Stimulated activated CD4-positive, alpha-beta T cell treated with anti-CD3 and anti-CD28 coated beads, TNF-alpha, amount 100 ng/mL, for 4 hours (primary cell): ENCODE results near the gene HNRNPA2B1.
"Not testable (repeated sequence)": the region's sequence is repeated elsewhere in the genome, so short reads cannot be mapped to it uniquely, and the experiment has no call there.

Experiments used
- DNase-seq, 3 experiments: peaks; one replicate each; pipeline ENCODE4 v3.0.0-alpha.2; 2020; ENCODE audit warnings: low read depth in 3 of 3

HNRNPA2B1 gene

DNA sequence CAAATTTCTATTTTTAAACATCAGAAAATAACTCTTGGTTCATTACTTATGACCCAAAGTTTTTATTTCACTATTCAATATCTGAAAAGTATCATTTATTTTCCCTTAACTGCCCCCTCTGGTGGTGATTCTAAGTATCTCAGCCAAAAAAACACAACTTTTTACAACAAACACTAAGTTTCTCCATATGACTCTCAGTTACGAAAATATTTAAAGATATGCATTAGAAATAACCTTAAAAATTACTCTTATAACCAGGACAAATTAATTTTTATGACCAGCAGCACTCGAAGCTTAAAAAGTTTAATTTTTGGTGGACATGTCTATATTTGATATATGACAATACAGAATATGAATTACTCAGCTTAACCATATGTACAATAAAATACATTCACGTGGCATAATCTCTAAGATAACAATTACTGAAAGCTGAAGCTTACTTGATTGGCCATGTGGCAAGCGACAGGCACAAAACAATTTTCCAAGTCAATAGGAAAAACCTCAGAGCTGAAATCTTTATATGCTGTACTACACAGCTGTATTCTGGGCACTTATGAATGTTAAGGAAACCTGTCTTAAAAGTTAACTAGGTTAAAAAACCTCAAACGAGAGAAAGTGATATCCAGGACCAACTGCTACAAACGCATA, 2.3 kb downstream of the HNRNPA2B1 start:
- no peak for DNase-seq

- no peak for DNase-seq
These were observed 3.1 kb downstream of the HNRNPA2B1 start for GRCh38 chr7:26197153-26198115.

- DNase-seq = no peak
These were observed 4.5 kb downstream of the HNRNPA2B1 start for GRCh38 chr7:26195867-26196657.

DNA sequence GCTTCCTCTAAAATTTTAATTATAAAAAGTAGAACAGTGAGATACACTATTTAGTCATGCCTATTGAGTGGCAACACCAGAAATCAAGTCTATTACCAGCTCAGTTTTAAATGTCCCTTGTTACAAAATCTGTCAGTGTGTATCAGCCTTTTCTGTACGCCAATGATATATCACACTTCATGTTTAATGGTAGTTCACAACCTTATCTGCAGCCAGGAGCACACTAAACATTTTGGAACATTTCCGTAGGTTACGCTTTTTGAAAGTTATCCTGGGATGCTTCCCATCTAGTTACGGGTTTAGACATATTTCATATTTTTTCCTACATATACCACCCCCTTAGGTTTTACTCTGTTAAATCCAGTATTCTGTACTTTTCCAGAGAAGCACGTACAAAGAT, 5.4 kb downstream of the HNRNPA2B1 start:
- no peak for DNase-seq

- not testable (repeated sequence) for DNase-seq
These were observed 5.8 kb downstream of the HNRNPA2B1 start for GRCh38 chr7:26194764-26195163.

- no peak for DNase-seq
These were observed 6.9 kb downstream of the HNRNPA2B1 start for GRCh38 chr7:26193432-26194207.

DNA sequence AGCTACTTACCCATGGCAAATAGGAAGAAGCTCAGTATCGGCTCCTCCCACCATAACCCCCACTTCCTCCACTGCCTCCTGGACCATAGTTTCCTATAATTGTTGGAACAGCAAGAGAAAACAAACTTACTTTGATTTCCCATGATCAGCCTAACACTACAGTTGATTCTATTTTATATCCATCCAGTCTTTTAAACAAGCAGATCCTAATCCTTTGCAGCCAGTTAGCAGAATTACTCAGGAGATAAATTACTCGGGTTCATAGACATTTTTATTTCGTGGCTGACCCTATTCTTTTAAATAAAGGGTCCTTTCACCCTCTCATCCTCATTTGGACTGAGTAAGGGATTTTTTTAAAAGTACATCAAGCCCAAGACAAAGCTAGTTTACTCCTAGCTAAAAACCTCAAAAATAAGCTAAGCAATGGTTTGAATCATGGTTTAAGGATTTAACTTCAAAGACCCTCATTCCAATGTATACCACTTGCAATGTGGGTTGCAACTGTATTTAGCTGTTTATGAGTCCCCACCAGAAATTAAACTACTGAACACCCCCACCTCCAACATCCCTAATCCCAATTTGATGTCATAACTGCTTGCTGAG, 8.0 kb downstream of the HNRNPA2B1 start:
- no peak for DNase-seq

GRCh38 chr7:26191974-26192479, 8.5 kb downstream of the HNRNPA2B1 start:
- DNase-seq = no peak

DNA sequence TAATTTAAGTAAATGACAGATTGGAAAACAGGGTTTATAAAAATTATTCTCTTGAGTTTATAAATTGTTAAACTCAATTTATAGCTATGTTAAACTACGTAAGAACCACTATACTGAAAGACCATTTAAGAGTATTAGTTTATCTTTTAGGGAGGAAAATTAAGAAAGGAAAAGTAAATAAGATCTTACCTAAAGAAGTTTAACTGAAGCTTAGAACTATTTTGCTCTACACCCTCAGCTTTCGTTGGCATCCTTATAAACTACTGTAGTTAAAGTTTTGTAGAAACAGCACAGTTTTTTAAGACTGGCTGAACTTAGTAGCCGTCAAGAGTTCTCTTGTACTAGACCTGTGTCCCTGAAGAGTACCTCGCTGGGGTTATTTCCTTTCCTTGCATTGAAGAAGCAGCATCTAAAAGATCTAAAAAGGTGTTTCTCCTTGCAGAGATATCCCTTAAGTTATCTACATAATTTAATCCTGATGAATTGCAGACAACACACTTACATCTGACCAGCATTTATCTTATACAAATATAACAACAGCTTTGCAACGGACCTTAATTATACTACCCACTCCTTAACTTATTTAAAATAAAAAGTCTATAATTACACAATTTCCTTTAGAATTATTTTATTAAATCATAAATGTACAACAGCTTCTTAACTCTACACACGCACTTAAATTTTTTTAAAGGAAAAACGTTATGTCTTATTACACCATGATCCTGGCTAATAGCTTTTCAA, 9.1 kb downstream of the HNRNPA2B1 start:
- DNase-seq = no peak

DNA sequence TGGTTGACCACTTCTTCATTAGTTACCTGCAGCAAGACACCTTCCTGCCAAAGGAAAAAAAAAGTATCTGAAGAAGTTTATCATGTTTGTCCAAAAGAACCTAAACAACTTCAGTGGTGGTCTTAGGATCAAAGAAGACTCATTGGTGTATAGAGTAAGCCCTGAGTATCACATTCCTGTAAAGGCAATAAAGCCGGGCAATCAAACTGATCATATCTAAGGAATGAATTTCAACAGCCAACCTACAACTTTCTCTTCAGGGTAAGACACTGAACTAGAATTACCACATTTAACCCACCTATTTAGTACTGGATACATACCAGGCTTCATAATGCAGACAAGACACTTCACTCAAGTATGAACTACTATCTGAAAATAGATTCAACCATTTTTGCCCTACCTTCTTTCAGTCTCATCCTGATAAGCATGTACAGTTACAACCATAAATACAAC, 10.1 kb downstream of the HNRNPA2B1 start:
- DNase-seq = no peak

- DNase-seq = no peak
These were observed 10.8 kb downstream of the HNRNPA2B1 start for GRCh38 chr7:26189697-26190096.

DNA sequence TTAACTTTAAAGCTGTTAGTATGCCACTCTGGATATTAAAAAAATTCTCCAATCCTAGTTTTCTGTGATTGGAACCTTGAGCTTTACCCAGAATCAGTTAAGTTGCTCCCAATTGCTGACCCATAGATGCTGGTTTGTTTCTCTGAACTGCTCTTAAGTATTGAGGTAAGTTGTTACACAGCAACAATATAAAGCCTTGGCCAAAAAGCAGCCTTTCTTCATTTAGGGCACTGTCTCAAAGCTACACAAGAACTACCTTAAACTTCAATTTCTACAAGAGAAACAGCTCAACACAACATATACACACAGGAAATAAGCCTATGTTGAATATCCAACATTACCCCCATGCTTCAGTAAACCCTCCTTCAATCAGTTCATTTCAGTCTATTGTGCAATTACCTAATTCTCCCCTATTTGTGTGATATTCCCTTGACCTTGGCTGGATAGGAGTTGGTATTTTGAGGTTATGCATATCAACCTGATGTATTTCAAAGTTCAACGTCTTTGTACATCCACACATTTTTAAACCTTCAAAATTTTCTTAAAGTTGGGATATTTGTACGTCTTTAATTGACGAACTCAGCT, 11.5 kb downstream of the HNRNPA2B1 start:
- DNase-seq = no peak

GRCh38 chr7:26188206-26188956, 12.2 kb downstream of the HNRNPA2B1 start:
- DNase-seq = no peak

DNA sequence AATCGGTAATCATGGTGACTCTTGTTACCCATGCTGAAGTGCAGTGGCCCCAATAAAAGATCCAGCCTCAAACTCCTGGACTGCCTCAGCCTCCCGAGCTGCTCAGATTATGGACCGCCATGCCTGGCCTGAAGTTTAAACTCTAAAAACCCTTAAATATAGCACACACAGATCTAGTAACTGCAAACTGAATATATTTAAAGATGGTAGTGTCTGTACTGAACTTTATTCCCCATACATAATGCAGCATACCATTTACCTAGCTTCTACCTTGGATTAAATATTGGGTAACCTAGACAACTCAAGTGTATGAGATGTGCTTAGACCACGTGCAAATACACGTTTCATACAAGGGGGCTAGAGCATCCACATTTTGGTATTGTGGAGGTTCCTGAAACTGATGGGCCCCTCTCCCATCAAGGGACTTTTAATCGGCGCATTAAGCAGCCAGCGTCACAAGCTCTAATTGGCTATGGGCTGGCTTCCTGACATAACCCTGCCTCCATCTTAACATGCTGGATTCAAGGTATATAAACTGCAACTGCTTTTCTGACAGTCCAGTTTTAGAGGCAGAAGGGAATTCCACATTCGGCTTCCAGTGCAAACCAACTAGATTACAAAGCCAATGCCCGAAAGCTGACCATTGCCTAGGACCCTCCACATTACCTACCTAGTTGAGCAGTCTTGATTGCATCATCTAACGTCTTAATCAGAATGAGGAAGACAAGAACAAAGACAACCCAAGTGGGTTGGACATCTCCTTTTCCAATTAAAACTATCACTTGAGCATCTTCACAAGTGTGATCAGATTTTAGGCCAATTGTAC, 13.0 kb downstream of the HNRNPA2B1 start:
- DNase-seq = no peak

DNA sequence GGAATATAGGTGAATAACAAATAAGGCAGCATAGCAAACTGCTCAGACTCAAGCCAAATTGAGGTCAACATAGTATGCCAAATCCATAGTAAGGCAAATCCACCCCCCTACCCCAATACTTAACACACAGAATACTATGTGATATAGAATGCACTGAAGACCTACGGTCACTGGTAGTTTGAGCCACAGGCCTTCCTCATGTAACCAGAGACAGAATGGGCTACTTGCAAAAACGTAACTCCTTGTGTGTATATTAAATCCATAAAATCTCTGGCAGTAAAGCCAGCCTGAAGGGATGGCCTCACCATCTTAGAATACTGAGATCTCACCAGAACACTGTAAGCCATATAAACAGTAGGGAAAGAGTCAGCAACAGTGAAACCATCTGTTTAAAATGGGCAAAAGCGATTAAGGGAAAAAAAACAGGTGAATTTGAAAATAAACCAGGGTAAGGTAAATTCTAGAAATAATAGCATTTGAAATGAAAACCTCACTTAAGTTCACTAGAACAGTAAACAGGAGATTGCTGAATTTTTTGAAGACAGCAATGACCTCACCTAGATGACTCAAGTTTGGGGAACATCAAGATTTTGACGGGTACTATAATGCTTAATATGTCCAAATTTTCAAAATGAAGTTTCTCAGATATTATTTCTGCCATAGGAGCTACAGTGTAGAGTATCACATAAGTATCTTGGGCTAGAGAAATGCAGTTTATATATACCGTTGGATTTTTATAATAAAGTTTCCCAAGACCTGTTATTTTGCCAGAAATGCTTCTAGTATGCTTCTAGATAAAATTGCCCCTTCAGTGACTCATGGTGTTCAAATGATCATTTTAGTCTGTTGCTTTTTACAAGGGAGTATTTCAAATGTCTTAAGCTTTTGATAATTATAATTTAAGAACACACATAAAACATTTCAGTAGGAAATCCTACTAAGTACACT, 13.9 kb downstream of the HNRNPA2B1 start:
- no peak for DNase-seq

- DNase-seq = no peak
These were observed 14.7 kb downstream of the HNRNPA2B1 start for GRCh38 chr7:26185844-26186180.
